ENCODE measurements around the gene TSPAN19. TPM values are rescaled to one million over a fixed set of nuclear protein-coding genes. Genes with fewer than 3 reads are reported as not detected.

The TSPAN19 gene
- total RNA-seq, 1 experiment from 2014 or later = not detected

DNA sequence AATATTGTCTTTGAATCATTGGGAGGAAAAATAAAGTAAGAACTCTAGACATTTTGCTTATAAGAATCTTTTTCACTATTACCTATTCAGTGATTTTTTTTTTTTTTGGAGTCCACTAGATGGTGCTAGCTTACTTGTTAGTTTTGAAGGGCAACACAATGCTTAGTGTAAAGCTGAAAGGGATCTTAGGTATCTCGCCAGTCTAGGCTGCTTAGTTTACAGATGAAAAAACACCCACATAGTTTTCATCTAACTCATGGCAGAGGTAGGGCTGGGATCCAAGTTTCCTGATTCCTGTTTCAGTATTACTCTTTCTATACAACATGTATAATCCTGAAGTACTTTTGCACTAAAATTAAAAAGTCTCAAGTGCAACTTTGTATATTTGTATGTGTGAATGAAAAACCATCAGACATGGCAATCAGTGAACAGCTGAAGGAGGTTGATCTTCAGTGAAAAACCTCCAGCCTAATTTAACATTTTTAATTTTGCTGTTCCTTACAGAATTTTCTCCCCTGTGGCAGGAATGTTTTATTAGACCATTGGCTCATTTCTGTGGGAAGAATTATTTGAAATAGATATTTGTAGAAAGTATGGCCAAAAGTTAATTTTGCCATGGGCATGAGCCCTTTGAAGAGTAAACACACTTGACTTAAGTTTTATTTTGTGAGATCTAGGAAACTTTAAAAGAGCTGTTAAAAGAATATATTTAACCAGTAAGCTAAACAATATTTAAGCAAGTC lies 40.8 kb upstream of the TSPAN19 start:
- no peak overlapping the region for H3K23ac ChIP-seq (ENCODE audit: insufficient read length, low read depth, low read length)
- H2BK20ac ChIP-seq (ENCODE audit: low read depth, low read length, poor library complexity, severe bottlenecking) = no peak overlapping the region
- WGBS (ENCODE audit: extremely low coverage, insufficient read length, low lambda C conversion rate) = no CpG with 5 or more reads among the region's 1 CpG
- H3K27me3 ChIP-seq (ENCODE audit: insufficient read depth, low read length) = no peaks in the 10 kb centered on the region
- no peaks in the 10 kb centered on the region for H4K20me1 ChIP-seq (ENCODE audit: control insufficient read depth, insufficient read depth, insufficient read length)
- H3K4me3 Mint-ChIP-seq = no peak overlapping the region
- no peaks in the 10 kb centered on the region for H3K23me2 ChIP-seq (ENCODE audit: insufficient read length, low read depth, low read length, poor library complexity, severe bottlenecking)
- no peaks in the 10 kb centered on the region for H3K36me3 Mint-ChIP-seq (ENCODE audit: insufficient read depth in 1 of 3, low read depth in 3 of 3)
- H3K4me1 ChIP-seq (ENCODE audit: insufficient read depth, low read length) = no peaks in the 10 kb centered on the region
- no peak overlapping the region for H3K27ac ChIP-seq (ENCODE audit: insufficient read length, low read depth, low read length)
- no peak overlapping the region for H3K27ac Mint-ChIP-seq
- H2BK5ac ChIP-seq (ENCODE audit: insufficient read length, low read length) = no peak overlapping the region
- no peak overlapping the region for H3K18ac ChIP-seq (ENCODE audit: insufficient read length, low read depth, low read length)
- no peak overlapping the region for H3K56ac ChIP-seq (ENCODE audit: insufficient read length, low read depth, low read length)
- no peak overlapping the region for H4K5ac ChIP-seq (ENCODE audit: insufficient read length, low read depth, low read length)
- no peak for DNase-seq
- H3K4me1 Mint-ChIP-seq = peaks cover 0 to 4% of the 10 kb centered on the region in 2 experiments; a peak in 2 of 4 replicates
- no peaks in the 10 kb centered on the region for H3K9me3 Mint-ChIP-seq
- no peak overlapping the region for H3K14ac ChIP-seq (ENCODE audit: insufficient read depth, low read length)
- no peaks in the 10 kb centered on the region for H3K27me3 Mint-ChIP-seq (ENCODE audit: low read depth)
- H3K9me3 ChIP-seq (ENCODE audit: control insufficient read depth, low read depth, low read length) = no peaks in the 10 kb centered on the region
- H4K8ac ChIP-seq (replicated peaks; ENCODE audit: insufficient read length, low read depth, low read length) = no peak overlapping the region
- H3T11ph ChIP-seq (ENCODE audit: low read length) = no peak overlapping the region
- H2BK12ac ChIP-seq (ENCODE audit: insufficient read length, low read depth, low read length) = no peak overlapping the region
- H3K79me2 ChIP-seq (ENCODE audit: insufficient read depth, low read length) = no peaks in the 10 kb centered on the region
- H2BK120ac ChIP-seq (ENCODE audit: low read depth, low read length, poor library complexity, severe bottlenecking) = no peak overlapping the region
- no peak overlapping the region for H2AK5ac ChIP-seq (ENCODE audit: insufficient read length, low read length)
- H4K91ac ChIP-seq (ENCODE audit: insufficient read length, low read depth, low read length) = no peak overlapping the region
- H3K4ac ChIP-seq (ENCODE audit: low read depth, low read length) = no peak overlapping the region
- no peak overlapping the region for H3K9ac ChIP-seq (ENCODE audit: extremely low read depth, insufficient read length, low read length)
- H2AFZ ChIP-seq (ENCODE audit: low read length) = no peak overlapping the region
- TF ChIP-seq, protein P1, sequence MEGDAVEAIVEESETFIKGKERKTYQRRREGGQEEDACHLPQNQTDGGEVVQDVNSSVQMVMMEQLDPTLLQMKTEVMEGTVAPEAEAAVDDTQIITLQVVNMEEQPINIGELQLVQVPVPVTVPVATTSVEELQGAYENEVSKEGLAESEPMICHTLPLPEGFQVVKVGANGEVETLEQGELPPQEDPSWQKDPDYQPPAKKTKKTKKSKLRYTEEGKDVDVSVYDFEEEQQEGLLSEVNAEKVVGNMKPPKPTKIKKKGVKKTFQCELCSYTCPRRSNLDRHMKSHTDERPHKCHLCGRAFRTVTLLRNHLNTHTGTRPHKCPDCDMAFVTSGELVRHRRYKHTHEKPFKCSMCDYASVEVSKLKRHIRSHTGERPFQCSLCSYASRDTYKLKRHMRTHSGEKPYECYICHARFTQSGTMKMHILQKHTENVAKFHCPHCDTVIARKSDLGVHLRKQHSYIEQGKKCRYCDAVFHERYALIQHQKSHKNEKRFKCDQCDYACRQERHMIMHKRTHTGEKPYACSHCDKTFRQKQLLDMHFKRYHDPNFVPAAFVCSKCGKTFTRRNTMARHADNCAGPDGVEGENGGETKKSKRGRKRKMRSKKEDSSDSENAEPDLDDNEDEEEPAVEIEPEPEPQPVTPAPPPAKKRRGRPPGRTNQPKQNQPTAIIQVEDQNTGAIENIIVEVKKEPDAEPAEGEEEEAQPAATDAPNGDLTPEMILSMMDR (conservative IDR thresholded peaks at IDR 0.05) = peak; percentile 70
- H2BK15ac ChIP-seq (ENCODE audit: low read depth, low read length) = no peak overlapping the region
- H3K79me1 ChIP-seq (ENCODE audit: insufficient read depth, low read depth, low read length, poor library complexity, severe bottlenecking) = no peaks in the 10 kb centered on the region
- H3K4me2 ChIP-seq (ENCODE audit: insufficient read depth, insufficient read length, low read length) = no peak overlapping the region
